OCI-LY3 (cell line): ENCODE data around the gene ENTR1.

Source experiments
- EZH2phosphoT487 ChIP-seq: fragments of 200-600 bp; shearing (Covaris generic); IDR thresholded peaks from 2 replicates; pipeline ENCODE4 v1.6.1; 2018; ENCODE audit warnings: antibody characterized with exemption, mixed run types, low read depth
- TF ChIP-seq, protein P1 (sequence below): fragments of 200-600, 300-600 bp; sonication (generic); IDR thresholded peaks from 2 replicates; pipeline ENCODE4 v1.5.1; 2014; ENCODE audit warnings: antibody characterized with exemption, low read length, low read depth

DNA sequence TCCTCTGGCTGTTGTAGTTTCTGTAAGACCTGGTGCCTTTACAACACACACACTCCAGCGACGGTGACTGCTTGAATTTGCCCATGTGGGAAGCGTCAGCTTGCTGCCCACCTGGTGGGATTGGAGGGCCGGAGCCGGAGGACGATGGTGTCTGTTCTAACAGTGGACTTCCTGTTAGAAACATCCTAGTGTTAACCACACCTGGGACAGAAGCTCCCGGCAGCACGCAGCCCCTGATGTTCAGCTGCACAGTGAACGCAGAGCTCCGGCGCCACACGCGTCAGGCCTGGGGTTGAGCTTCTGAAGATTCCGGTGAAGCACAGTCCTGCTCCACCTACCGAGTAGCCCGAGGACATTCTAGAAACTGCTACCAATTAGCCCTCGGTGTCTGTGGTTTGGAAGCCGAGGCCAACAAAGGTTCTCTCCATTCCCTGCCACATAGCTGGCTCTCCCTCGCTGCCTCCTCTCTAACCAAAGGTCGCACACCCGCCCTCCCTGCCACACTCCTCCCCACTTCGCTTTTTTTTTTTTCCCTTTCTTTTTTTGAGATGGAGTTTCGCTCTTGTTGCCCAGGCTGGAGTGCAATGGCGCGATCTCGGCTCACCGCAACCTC, 14.4 kb upstream of the ENTR1 start:
- TF ChIP-seq, protein P1, sequence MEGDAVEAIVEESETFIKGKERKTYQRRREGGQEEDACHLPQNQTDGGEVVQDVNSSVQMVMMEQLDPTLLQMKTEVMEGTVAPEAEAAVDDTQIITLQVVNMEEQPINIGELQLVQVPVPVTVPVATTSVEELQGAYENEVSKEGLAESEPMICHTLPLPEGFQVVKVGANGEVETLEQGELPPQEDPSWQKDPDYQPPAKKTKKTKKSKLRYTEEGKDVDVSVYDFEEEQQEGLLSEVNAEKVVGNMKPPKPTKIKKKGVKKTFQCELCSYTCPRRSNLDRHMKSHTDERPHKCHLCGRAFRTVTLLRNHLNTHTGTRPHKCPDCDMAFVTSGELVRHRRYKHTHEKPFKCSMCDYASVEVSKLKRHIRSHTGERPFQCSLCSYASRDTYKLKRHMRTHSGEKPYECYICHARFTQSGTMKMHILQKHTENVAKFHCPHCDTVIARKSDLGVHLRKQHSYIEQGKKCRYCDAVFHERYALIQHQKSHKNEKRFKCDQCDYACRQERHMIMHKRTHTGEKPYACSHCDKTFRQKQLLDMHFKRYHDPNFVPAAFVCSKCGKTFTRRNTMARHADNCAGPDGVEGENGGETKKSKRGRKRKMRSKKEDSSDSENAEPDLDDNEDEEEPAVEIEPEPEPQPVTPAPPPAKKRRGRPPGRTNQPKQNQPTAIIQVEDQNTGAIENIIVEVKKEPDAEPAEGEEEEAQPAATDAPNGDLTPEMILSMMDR = no peak
- no peak for TF ChIP-seq EZH2phosphoT487
